PFSK-1 (cell line): ENCODE results near the gene PROZ.

ENCODE experiments used
- FOXP2 ChIP-seq: optimal IDR thresholded peaks from 2 replicates; pipeline ENCODE3; 2011; ENCODE audit warnings: borderline replicate concordance, control low read depth, inconsistent platforms; ENCODE audit not compliant: insufficient read depth; ENCODE audit errors: extremely low read length, extremely low read depth
- SIN3A ChIP-seq: IDR thresholded peaks from 2 replicates; pipeline ENCODE4 v1.6.1; 2012; ENCODE audit warnings: mild to moderate bottlenecking, low read length, moderate library complexity, borderline replicate concordance; ENCODE audit not compliant: insufficient read depth
- TAF1 ChIP-seq: IDR thresholded peaks from 2 replicates; pipeline ENCODE4 v1.6.1; 2012; ENCODE audit warnings: low read length, control low read depth, borderline replicate concordance; ENCODE audit not compliant: insufficient read depth
- TF ChIP-seq, protein P1 (sequence below), 2 experiments: IDR thresholded peaks; 2 replicates each; pipeline versions ENCODE4 v1.6.1 to v1.8.0; 2011 to 2012; ENCODE audit warnings: low read depth in 2 of 2, low read length in 2 of 2, control low read depth in 1 of 2, inconsistent platforms in 1 of 2, mild to moderate bottlenecking in 1 of 2, moderate library complexity in 1 of 2; ENCODE audit not compliant: insufficient read depth in 1 of 2

DNA sequence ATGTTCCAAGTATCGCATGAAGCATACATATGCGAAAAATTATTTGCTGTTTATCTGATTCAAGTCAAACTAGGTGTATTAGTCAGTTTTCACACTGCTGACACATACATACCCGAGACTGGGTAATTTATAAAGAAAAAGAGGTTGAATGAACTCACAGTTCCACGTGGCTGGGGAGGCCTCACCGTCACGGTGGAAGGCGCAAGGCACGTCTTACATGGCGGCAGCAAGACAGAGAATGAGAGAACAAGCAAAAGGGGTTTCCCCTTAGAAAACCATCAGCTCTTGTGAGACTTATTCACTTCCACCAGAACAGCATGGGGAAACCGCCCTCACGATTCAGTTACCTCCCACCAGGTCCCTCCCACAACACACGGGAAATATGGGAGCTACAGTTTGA is 13.0 kb upstream of the PROZ start:
- TF ChIP-seq TAF1 (no peak), SIN3A (no peak), FOXP2 (no peak)
- TF ChIP-seq, protein P1, sequence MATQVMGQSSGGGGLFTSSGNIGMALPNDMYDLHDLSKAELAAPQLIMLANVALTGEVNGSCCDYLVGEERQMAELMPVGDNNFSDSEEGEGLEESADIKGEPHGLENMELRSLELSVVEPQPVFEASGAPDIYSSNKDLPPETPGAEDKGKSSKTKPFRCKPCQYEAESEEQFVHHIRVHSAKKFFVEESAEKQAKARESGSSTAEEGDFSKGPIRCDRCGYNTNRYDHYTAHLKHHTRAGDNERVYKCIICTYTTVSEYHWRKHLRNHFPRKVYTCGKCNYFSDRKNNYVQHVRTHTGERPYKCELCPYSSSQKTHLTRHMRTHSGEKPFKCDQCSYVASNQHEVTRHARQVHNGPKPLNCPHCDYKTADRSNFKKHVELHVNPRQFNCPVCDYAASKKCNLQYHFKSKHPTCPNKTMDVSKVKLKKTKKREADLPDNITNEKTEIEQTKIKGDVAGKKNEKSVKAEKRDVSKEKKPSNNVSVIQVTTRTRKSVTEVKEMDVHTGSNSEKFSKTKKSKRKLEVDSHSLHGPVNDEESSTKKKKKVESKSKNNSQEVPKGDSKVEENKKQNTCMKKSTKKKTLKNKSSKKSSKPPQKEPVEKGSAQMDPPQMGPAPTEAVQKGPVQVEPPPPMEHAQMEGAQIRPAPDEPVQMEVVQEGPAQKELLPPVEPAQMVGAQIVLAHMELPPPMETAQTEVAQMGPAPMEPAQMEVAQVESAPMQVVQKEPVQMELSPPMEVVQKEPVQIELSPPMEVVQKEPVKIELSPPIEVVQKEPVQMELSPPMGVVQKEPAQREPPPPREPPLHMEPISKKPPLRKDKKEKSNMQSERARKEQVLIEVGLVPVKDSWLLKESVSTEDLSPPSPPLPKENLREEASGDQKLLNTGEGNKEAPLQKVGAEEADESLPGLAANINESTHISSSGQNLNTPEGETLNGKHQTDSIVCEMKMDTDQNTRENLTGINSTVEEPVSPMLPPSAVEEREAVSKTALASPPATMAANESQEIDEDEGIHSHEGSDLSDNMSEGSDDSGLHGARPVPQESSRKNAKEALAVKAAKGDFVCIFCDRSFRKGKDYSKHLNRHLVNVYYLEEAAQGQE (IDR thresholded peaks at IDR 0.05; ENCODE audit: insufficient read depth in 1 of 2, low read depth in 2 of 2, low read length in 2 of 2), result no peak
